ENCODE data around the gene RNF121.

Gene RNF121

DNA sequence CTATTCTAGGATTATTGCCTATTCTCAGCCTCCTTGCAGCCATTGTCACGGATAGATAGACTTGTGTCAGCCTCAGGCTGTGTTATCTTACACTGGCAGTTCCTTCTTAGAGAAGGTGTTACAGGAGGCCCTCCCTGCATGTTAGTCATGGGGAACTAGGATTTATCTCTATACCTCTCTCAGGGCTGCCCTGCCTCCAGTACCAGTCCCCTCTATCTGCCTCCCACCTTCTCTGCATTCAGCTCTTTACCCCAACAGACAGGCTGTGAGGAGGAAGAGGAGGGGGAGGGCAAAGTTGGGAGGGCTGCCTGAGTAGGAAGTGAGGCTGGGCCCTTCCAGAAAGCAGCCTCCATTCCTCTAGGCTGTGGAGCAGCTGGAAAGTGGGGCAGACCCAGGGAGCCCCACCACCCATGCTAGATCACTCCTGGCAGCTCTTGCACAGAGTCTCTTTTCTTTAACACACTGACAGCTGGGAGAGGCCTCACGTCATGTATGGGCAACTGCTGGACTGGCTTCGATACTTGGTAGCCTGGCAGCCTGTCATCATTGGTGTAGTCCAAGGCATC lies 67.0 kb downstream of the RNF121 start:
- Histone ChIP-seq H3K9me3 (no peaks in the 10 kb centered on the region), H3K27me3 (no peaks in the 10 kb centered on the region), H3K27ac (peak overlapping the region; percentile 91), H3K36me3 (peaks cover under 1% of the 10 kb centered on the region), H3K4me3 (ENCODE audit: low read depth in 1 of 2, low read length in 1 of 2) (no peak overlapping the region), H3K4me1 (ENCODE audit: control insufficient read depth in 1 of 2, insufficient read depth in 1 of 2, low read depth in 1 of 2, low read length in 1 of 2) (peaks cover 32 to 37% of the 10 kb centered on the region in 2 experiments)
- TF ChIP-seq, protein P1, sequence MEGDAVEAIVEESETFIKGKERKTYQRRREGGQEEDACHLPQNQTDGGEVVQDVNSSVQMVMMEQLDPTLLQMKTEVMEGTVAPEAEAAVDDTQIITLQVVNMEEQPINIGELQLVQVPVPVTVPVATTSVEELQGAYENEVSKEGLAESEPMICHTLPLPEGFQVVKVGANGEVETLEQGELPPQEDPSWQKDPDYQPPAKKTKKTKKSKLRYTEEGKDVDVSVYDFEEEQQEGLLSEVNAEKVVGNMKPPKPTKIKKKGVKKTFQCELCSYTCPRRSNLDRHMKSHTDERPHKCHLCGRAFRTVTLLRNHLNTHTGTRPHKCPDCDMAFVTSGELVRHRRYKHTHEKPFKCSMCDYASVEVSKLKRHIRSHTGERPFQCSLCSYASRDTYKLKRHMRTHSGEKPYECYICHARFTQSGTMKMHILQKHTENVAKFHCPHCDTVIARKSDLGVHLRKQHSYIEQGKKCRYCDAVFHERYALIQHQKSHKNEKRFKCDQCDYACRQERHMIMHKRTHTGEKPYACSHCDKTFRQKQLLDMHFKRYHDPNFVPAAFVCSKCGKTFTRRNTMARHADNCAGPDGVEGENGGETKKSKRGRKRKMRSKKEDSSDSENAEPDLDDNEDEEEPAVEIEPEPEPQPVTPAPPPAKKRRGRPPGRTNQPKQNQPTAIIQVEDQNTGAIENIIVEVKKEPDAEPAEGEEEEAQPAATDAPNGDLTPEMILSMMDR (IDR thresholded peaks at IDR 0.05) = no peak

DNA sequence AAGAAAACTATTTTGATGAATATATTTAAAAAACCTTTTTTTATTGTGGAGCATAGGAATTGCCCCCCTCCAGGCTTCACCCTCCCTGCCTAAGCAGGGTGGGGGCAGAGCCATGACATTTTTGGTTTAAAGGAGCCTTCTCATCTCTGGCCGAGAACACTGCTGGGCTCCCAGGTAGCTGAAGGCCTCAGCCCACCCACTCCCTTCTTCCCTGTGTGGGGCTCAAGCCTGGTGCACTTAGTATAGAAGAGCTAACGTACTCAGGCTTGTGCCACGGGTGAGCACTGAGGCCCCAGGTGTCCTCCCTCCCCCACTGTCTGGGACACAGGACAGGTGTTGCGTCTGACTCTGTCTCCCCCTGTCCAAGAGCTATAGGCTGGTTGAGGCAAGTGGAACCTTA lies 67.7 kb downstream of the RNF121 start:
- H3K27ac ChIP-seq = peak overlapping the region; percentile 91
- H3K4me3 ChIP-seq (ENCODE audit: low read depth in 1 of 2, low read length in 1 of 2) = no peak overlapping the region
- peaks cover 32 to 34% of the 10 kb centered on the region in 2 experiments for H3K4me1 ChIP-seq (ENCODE audit: control insufficient read depth in 1 of 2, insufficient read depth in 1 of 2, low read depth in 1 of 2, low read length in 1 of 2)
- TF ChIP-seq, protein P1 (IDR thresholded peaks at IDR 0.05) = no peak
- no peaks in the 10 kb centered on the region for H3K27me3 ChIP-seq
- H3K9me3 ChIP-seq = no peaks in the 10 kb centered on the region
- H3K36me3 ChIP-seq = peaks cover 8% of the 10 kb centered on the region

DNA sequence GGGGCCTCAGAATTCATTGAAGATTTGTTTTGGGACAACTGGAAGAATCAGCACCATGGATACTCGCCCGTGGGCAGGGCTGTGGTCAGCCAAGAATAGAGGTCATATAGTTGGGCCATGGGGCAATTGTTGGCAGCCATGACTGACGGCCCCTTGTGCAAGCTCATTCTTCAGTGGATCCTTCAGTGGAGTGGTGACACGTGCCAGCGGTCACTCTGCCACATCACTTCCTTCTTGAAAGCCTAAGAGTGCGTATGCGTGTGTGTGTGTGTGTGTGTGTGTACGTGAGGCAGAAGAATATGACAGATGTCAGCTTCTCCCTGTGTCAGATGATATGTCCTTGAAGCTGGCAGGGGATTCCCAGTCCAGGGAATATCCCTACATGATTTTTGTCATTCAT lies 68.1 kb downstream of the RNF121 start:
- H3K4me3 ChIP-seq (ENCODE audit: low read depth in 1 of 2, low read length in 1 of 2) = no peak overlapping the region
- peaks cover 32 to 34% of the 10 kb centered on the region in 2 experiments for H3K4me1 ChIP-seq (ENCODE audit: control insufficient read depth in 1 of 2, insufficient read depth in 1 of 2, low read depth in 1 of 2, low read length in 1 of 2)
- no peaks in the 10 kb centered on the region for H3K27me3 ChIP-seq
- H3K9me3 ChIP-seq = no peaks in the 10 kb centered on the region
- TF ChIP-seq, protein P1 (IDR thresholded peaks at IDR 0.05) = no peak
- peak overlapping the region; percentile 91 for H3K27ac ChIP-seq
- peaks cover 12% of the 10 kb centered on the region for H3K36me3 ChIP-seq

DNA sequence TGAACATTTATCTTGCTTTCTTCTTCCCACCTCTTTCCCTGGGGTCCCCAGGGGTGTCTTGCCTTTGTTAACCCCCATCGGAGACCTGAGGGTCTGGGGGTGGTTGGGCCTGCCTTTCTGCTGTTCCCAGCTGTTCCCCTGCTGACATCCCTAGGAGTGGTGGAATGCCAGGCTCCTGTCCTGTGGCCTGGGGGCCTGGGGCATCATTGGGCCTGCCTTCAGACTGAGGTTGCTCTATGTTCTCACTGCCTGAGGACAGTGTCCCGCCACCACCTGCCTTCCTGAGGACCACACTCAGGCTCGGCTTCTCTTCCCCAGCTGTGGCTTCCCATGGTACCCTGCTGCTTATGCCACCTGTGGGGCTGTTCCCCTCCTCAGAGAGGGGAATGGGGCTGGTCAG lies 68.7 kb downstream of the RNF121 start:
- peaks cover 32 to 34% of the 10 kb centered on the region in 2 experiments for H3K4me1 ChIP-seq (ENCODE audit: control insufficient read depth in 1 of 2, insufficient read depth in 1 of 2, low read depth in 1 of 2, low read length in 1 of 2)
- no peaks in the 10 kb centered on the region for H3K9me3 ChIP-seq
- H3K36me3 ChIP-seq = peaks cover 19% of the 10 kb centered on the region
- H3K27me3 ChIP-seq = no peaks in the 10 kb centered on the region
- H3K27ac ChIP-seq = peak overlapping the region; percentile 91
- no peak overlapping the region for H3K4me3 ChIP-seq (ENCODE audit: low read depth in 1 of 2, low read length in 1 of 2)
- TF ChIP-seq, protein P1 (IDR thresholded peaks at IDR 0.05) = no peak

DNA sequence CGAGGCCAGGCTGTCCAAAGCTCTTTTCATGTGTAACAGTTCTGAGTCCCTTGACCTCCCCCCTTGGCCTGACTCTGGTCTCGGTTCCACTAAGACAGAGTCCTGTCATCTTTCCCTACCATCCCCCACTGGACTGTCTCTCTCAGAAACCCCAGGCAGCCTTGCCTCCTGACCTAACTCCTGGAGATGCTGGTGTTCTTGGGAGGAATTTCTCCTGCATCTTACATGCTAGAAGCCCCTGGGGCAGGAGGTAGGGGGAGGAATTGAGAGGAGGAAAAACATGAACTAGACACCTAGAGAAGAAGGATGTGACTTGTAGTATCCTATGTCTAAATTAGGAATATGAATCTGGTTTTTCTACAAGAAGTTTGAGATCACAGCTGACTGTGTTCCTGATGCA lies 69.2 kb downstream of the RNF121 start:
- Histone ChIP-seq H3K4me3 (ENCODE audit: low read depth in 1 of 2, low read length in 1 of 2) (peak overlapping the region in 1 of 2 experiments; percentile 0), H3K36me3 (peaks cover 23% of the 10 kb centered on the region), H3K4me1 (ENCODE audit: control insufficient read depth in 1 of 2, insufficient read depth in 1 of 2, low read depth in 1 of 2, low read length in 1 of 2) (peaks cover 32 to 34% of the 10 kb centered on the region in 2 experiments), H3K27ac (peak overlapping the region; percentile 91), H3K9me3 (no peaks in the 10 kb centered on the region), H3K27me3 (no peaks in the 10 kb centered on the region)
- TF ChIP-seq, protein P1 (IDR thresholded peaks at IDR 0.05) = no peak
